Spinal cord (tissue), 10 donors: ENCODE measurements around the gene FAM107B. TPM values are rescaled to one million over a fixed set of nuclear protein-coding genes. Genes with fewer than 3 reads are reported as not detected.
"Not testable (repeated sequence)": the region's sequence is repeated elsewhere in the genome, so short reads cannot be mapped to it uniquely, and the experiment has no call there.

ENCODE experiments used
- DNase-seq, 6 donors: peaks; one replicate each; pipeline versions ENCODE4 v3.0.0 to v3.0.0-alpha.2; 2013 to 2015; ENCODE audit warnings: low spot score in 6 of 6, low read depth in 4 of 6
- H3K27ac ChIP-seq: one replicate; pipeline ENCODE4 v1.5.1; 2013; ENCODE audit warnings: low read depth, low read length, control low read depth
- H3K27me3 ChIP-seq: one replicate; pipeline ENCODE4 v1.6.1; 2013; ENCODE audit warnings: low read length; ENCODE audit not compliant: control insufficient read depth, insufficient read depth
- H3K36me3 ChIP-seq: one replicate; pipeline ENCODE4 v1.6.1; 2013; ENCODE audit warnings: low read length; ENCODE audit not compliant: control insufficient read depth, insufficient read depth
- H3K4me1 ChIP-seq: one replicate; pipeline ENCODE4 v1.6.1; 2013; ENCODE audit warnings: low read length; ENCODE audit not compliant: control insufficient read depth, insufficient read depth
- H3K4me3 ChIP-seq: one replicate; pipeline ENCODE4 v1.5.1; 2013; ENCODE audit warnings: low read depth, low read length, control low read depth
- H3K9me3 ChIP-seq: one replicate; pipeline ENCODE4 v1.6.1; 2013; ENCODE audit warnings: low read length; ENCODE audit not compliant: control insufficient read depth, insufficient read depth
- WGBS: methylation state at CpG from one replicate; pipeline ENCODE4 v1.1.5; 2013; ENCODE audit warnings: missing lambda C conversion rate; ENCODE audit not compliant: insufficient coverage; 5-methylcytosine and 5-hydroxymethylcytosine counted together
- polyA plus RNA-seq, 2 donors: library from polyadenylated mRNA; unstranded; fragments of 120-200 nt; gene quantifications; one replicate each; pipeline ENCODE4 v1.2.1, GENCODE V29; 2013; ENCODE audit not compliant: insufficient read length in 2 of 2
- total RNA-seq, 2 donors: library from RNA; depleted of rRNA in 1 of 2; stranded (reverse); fragments of 120-200 nt in 1 of 2; fragments of >200 nt in 1 of 2; gene quantifications; one replicate each; pipeline versions ENCODE4 v1.2.3 to v1.2.4, GENCODE V29; 2013 to 2014
- donor health status: healthy.

The FAM107B gene
- total and polyA plus RNA-seq, 4 donors: 36.4 to 56.9 (median 47.1) TPM

- H3K9me3 ChIP-seq: no peaks in the 10 kb centered on the region
- H3K36me3 ChIP-seq: no peaks in the 10 kb centered on the region
- WGBS: no CpG with 5 or more reads among the region's 1 CpG
- H3K4me1 ChIP-seq: no peaks in the 10 kb centered on the region
- DNase-seq: peak in 2 of 6 donors; percentile 66 to 81
- H3K4me3 ChIP-seq: no peak overlapping the region
- H3K27ac ChIP-seq: no peak overlapping the region
- no peaks in the 10 kb centered on the region for H3K27me3 ChIP-seq
Measured at GRCh38 chr10:14665304-14665703, 109.4 kb downstream of the FAM107B start.

DNA sequence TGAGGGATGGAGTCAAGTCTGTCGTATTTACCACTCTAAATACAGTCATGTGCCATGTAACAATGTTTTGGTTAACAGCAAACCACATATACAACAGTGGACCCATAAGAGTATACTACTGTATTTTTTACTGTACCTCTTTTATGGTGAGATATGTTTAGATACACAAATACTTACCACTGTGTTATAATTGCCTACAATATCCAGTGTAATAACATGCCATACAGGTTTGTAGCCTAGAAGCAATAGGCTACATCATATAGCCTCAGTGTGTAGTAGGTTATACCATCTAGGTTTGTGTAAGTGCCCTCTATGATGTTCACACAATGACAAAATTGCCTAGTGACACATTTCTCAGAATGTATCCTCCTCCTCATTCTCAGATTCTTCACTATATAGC lies 110.4 kb downstream of the FAM107B start:
- H3K4me3 ChIP-seq: no peak overlapping the region
- no peak for DNase-seq
- no CpG with 5 or more reads among the region's 1 CpG for WGBS

DNA sequence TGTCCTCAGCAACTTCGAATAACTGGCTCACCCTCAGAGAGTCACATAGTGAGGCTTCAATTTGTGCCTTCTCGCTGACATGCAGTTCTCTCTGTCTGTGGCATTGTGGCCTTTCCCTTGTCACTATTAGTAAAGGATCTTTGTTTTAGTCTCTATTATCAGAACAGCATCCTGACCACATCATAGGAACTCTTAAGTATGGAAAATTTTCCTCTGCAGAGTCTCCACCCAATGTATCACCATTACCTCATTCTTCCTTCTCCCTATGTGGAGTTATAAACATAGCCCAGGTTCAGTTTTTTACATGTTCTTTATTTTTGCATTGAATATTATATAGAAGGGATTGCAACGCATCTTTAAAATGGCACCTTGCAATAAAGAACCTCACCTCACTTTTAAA lies 112.9 kb downstream of the FAM107B start:
- DNase-seq: no peak
- H3K27ac ChIP-seq: no peak overlapping the region
- no peaks in the 10 kb centered on the region for H3K9me3 ChIP-seq
- 80% methylated on average over 1 of the region's 3 CpGs for WGBS
- no peaks in the 10 kb centered on the region for H3K27me3 ChIP-seq
- no peaks in the 10 kb centered on the region for H3K4me1 ChIP-seq
- H3K4me3 ChIP-seq: no peak overlapping the region
- no peaks in the 10 kb centered on the region for H3K36me3 ChIP-seq

More for the DNA sequence above, 110.4 kb downstream of the FAM107B start:
- Histone ChIP-seq H3K27me3 (no peaks in the 10 kb centered on the region), H3K4me1 (no peaks in the 10 kb centered on the region), H3K36me3 (no peaks in the 10 kb centered on the region), H3K9me3 (no peaks in the 10 kb centered on the region), H3K27ac (no peak overlapping the region)

DNA sequence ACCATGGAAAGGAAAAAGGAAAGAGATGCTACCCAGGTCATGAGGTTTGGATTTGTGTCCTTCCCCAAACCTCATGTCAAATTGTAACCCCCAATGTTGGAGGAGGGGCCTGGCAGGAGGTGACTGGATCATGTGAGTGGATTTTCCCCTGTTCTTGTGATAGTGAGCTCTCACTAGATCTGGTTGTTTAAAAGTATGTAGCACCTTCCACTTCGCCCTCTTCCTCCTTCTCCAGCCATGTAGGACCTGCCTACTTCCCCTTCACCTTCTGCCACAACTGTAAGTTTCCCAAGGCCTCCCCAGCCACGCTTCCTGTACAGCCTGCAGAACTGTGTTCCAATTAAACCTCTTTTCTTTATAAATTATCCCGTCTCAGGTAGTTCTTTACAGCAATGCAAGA lies 113.9 kb downstream of the FAM107B start:
- DNase-seq: no peak
- no peak overlapping the region for H3K27ac ChIP-seq
- H3K4me3 ChIP-seq: no peak overlapping the region
- no peaks in the 10 kb centered on the region for H3K27me3 ChIP-seq
- no peaks in the 10 kb centered on the region for H3K4me1 ChIP-seq
- H3K9me3 ChIP-seq: no peaks in the 10 kb centered on the region
- no peaks in the 10 kb centered on the region for H3K36me3 ChIP-seq
- 75% methylated on average over 2 of the region's 3 CpGs for WGBS

DNA sequence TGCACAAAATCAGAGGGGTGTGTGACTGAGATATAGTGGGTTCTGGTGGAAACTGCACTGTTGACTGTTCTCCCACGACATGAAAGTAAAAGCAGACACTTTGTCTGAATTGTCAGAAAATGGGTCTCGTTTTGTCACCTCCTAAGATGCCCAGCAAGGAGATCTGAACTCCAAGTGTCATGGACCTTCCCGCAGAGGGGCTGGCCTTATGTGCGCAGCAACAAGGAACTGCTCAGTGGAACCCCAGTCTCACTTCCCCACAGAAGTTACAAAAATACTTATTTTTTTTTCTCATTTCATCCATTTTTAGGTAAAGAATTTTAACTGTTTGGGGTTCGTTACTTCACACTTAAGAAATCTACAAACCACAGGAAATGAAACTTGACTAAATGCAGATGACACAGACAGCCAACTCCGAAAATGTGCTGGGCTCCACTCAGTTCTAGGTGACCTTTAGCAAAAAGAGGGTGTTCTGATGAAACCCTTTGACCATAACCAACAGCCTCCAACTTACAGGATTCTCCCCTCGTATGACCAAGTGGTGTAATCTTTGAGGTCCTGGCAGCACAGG lies 115.0 kb downstream of the FAM107B start:
- Histone ChIP-seq H3K9me3 (no peaks in the 10 kb centered on the region), H3K4me3 (no peak overlapping the region), H3K27me3 (no peaks in the 10 kb centered on the region), H3K4me1 (no peaks in the 10 kb centered on the region), H3K27ac (no peak overlapping the region), H3K36me3 (no peaks in the 10 kb centered on the region)
- no peak for DNase-seq
- WGBS: 67% methylated on average over 3 of the region's 7 CpGs

GRCh38 chr10:14659137-14659536 lies 115.6 kb downstream of the FAM107B start:
- WGBS: no CpG with 5 or more reads among the region's 6 CpGs
- H3K4me1 ChIP-seq, H3K27ac ChIP-seq, DNase-seq, H3K36me3 ChIP-seq, H3K4me3 ChIP-seq, H3K9me3 ChIP-seq, H3K27me3 ChIP-seq: not testable (repeated sequence)

- Histone ChIP-seq H3K27me3 (no peaks in the 10 kb centered on the region), H3K9me3 (no peaks in the 10 kb centered on the region), H3K4me3 (no peak overlapping the region), H3K36me3 (no peaks in the 10 kb centered on the region), H3K27ac (no peak overlapping the region), H3K4me1 (no peaks in the 10 kb centered on the region)
- 84% methylated on average over 2 of the region's 7 CpGs for WGBS
- DNase-seq: no peak
Measured at GRCh38 chr10:14658331-14659127, 116.2 kb downstream of the FAM107B start.

DNA sequence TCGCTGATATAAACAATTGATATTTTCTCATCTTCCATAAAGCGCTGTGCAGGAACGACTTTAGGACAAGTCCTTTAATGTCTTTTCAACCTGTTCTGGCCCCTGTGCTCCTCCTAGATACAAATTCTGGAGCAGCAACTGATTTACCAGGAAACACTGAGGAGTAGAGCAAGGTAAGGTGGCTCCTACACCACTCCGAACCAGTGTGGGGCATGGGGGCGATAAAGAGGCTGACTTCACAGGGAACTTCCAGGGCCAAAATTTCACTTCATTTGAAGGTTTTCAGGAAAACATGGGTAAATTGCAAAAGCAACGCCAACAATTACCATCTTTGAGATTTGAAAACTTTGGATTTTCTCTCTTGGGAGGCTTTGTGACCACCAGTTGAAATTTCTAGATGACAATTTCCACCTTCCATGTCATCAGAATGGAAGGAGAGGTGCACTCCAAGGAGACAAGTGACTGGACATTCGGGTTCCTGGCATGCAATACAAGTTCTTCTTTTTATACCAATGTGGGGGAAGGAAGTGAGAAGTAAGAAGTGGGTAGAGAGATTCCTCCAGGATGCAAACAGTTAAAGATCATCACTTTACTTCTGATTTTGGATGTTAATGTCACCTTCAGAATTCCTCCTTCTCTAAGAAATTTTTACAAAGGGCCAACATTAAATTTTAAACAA lies 118.5 kb downstream of the FAM107B start:
- WGBS: 81% methylated on average over 5 of the region's 7 CpGs
- Histone ChIP-seq H3K36me3 (no peaks in the 10 kb centered on the region), H3K27ac (no peak overlapping the region), H3K27me3 (no peaks in the 10 kb centered on the region), H3K9me3 (no peaks in the 10 kb centered on the region), H3K4me3 (no peak overlapping the region), H3K4me1 (peaks cover 4% of the 10 kb centered on the region)
- no peak for DNase-seq

DNA sequence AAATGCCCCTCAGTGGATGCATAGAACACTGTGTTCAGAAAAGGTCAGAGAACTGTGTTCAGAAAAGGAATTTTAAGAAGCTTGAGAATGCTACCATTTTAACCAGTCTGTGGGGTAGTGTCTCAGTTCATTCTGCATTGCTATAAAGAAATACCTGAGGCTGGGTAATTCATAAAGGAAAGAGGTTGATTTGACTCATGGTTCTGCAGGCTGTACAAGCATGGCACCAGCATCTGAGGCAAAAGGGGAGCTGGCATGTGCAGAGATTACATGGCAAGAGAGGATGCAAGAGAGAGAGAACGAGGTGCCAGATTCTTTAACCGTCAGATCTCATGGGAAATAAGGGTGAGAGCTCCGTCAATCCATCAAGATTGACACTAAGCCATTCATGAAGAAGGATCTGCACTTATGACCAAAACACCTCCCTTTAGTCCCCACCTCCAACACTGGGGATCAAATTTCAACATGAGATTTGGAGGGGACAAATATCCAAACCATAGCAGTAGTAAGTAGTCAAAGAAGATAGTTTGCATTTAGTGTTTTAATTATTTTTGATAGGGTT lies 119.8 kb downstream of the FAM107B start:
- WGBS: no CpG with 5 or more reads among the region's 3 CpGs
- Histone ChIP-seq H3K4me3 (no peak overlapping the region), H3K36me3 (no peaks in the 10 kb centered on the region), H3K27ac (no peak overlapping the region), H3K4me1 (peaks cover 4% of the 10 kb centered on the region), H3K9me3 (no peaks in the 10 kb centered on the region), H3K27me3 (no peaks in the 10 kb centered on the region)
- DNase-seq: no peak
